CD4-positive, alpha-beta T cell treated with Interleukin-17A for 4 hours (primary cell): Measurements from ENCODE around the gene RHO.

Source experiments
- DNase-seq: peaks from one replicate; pipeline ENCODE4 v3.0.0-alpha.2; 2020; ENCODE audit warnings: mixed read lengths

RHO gene

GRCh38 chr3:129562803-129563202 lies 34.4 kb downstream of the RHO start:
- DNase-seq, result no peak

- DNase-seq, result no peak
These were observed 34.9 kb downstream of the RHO start for GRCh38 chr3:129563332-129563731.

- DNase-seq, result no peak
These were observed 35.6 kb downstream of the RHO start for GRCh38 chr3:129563850-129564535.

DNA sequence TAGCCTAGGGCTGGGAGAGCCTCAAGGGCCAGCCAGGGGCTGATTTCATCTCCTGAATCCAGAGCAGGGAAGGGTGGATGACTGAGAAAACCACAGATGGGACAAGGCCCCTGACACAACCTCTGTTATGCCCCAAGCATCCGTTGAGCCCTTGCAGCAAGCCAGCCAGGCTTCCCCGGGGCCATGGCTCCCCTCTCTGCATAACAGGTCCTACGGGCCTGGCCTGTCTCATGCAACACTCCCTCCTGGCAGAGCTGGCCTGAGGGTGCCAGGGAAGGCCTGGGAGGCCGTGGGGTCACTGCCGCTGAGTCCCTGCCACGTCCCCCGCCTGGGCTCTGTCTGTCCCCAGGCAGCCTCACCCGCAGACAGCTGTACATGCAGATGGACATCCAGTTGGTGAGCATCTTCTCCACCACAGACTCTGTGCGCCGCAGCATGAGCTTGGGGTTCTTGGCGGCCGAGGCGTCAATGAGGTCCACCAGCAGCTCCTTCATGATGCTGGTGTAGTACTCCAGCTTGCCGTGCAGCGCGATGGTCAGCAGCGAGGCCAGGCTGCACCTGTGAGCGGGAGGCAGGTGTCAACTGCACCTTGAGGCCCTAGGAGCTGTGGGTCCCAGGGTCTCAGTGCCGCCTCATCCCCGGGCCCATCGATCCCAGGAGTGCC lies 36.7 kb downstream of the RHO start:
- DNase-seq, result no peak

GRCh38 chr3:129565902-129566301 lies 37.5 kb downstream of the RHO start:
- DNase-seq, result no peak

DNA sequence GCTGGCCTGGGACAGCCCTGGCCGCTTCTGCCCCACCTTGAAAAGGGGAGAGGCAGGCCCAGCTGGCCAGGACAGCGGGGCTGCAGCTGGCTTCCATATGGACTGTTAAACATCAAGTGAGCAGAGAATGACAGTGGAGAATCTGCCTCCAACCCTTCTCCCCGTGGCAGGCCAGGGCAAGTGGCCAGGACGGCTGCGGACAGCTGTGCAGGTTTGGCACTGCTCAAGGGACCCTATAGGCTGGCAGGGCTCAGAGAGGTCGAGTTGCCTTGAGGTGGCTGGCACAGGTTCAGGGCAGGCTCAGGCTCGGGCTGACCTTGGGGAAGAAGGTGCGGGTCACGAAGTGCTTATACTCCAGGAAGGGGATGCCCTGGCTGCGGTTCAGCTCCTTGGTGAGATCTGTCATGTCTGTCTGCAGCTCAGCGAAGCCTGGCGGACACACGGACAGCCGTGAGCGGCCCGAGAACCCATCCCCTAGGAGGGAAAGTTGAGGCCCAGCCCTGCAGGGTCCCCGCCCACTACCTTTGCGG lies 38.8 kb downstream of the RHO start:
- DNase-seq, result no peak

- DNase-seq, result no peak
These were observed 39.5 kb downstream of the RHO start for GRCh38 chr3:129567939-129568338.

- no peak for DNase-seq
These were observed 41.4 kb downstream of the RHO start for GRCh38 chr3:129569856-129570255.

GRCh38 chr3:129571605-129572547 lies 43.4 kb downstream of the RHO start:
- no peak for DNase-seq

DNA sequence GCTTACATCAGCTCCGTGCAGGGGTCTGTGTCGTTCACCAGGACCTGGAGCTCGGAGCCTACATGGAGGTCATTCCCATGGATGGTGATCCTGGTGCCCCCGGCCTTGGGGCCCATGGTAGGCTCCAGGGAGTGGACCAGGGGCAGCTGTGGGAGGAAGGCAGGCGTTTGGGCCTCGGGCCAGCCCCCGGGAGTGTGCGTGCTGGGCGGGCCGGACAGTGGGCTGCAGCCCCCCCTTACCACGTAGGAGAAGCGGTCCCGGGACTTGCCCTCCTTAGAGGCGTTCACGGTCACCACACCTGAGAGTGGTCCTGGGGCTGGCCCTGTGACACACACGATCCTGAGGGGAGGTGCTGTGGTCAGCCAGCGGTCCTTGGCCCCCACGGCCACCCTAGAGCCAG lies 44.2 kb downstream of the RHO start:
- DNase-seq, result no peak

- DNase-seq, result no peak
These were observed 45.1 kb downstream of the RHO start for GRCh38 chr3:129573493-129573892.

GRCh38 chr3:129574206-129574605 lies 45.8 kb downstream of the RHO start:
- DNase-seq, result no peak

GRCh38 chr3:129575233-129575996 lies 47.0 kb downstream of the RHO start:
- DNase-seq, result no peak

GRCh38 chr3:129575997-129576384 lies 47.6 kb downstream of the RHO start:
- DNase-seq, result no peak

DNA sequence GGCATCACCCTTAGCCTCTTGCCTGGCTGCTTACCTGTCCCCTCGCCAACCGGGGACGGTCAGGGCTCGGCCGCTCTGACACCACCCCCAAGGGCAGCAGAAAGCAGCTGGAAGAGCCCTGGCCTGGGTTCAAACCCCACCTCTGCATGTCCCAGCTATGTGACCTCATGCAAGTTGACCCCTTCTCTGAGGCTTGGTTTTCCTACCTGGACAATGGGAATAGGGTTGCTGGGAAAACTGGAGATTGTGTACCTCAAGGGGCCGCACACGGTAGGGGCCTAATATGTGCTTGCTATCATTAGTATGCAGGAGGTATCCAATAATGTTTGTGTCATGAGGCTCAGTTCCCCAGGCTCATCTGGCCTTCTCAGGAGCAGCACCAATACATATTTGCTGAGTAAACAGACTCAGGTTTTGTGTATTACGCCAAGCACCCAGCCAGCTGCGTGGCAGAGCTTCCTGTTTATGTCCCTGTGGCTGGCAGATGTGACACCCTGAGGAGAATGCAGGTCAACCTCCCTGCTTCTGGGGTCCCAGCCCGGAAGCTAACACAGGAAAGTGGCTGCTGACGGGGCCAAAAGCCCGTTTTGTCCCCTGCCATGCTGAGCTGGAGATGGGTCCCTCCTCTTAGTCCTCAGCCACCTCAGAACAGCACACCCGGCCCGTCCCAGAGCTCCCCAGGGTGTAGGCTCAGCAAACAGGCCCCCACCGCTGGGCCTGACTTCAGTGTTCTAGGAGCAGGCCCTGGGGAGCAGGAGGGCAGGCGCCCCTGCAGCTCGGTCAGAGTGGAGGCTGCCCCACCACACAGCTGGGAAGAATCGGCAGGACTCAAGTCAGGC lies 48.3 kb downstream of the RHO start:
- peak; percentile 74 for DNase-seq

- no peak for DNase-seq
These were observed 48.9 kb downstream of the RHO start for GRCh38 chr3:129577366-129577765.

DNA sequence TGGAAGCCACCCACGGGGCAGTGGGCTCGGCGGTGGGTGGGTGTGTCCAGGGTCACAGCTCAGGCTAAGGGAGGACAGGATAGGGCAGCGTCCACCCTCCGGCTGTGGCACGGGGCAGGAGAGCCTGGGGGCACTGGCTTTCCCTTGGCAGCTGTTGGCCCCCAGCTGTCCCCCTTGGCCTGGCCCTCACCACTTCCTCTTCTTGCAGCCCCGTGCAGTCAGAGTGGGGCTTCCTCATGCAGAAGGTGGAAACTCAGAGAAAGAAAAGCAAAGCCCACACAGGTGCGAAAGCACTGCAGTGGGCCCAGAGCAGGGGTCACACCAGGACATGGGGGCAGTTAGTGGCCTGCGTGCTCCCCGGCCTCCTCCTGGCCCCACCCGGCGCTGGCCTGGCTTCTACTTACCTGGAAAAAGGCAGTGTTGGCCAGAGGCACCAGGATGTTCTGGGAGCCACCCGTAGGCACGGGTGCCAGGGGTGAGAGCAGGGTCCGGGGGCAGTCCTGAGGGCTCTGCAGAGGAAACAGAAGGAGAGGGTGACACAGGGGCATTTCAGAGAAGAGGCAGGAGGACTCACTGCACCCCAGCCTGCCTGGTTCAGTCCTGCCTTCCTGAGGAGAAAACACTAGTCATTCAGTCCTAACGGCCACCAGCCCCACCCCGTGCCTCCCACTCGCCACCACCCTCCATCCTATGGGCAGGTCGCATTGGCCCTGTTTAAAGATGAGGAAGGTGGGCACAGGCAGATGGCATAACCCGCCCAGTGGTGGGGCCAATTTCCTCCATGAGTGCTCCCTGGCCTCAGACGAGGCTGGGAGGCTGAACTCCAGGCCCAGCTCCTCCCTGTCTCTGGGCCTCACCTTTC lies 49.7 kb downstream of the RHO start:
- peak; percentile 18 for DNase-seq

DNA sequence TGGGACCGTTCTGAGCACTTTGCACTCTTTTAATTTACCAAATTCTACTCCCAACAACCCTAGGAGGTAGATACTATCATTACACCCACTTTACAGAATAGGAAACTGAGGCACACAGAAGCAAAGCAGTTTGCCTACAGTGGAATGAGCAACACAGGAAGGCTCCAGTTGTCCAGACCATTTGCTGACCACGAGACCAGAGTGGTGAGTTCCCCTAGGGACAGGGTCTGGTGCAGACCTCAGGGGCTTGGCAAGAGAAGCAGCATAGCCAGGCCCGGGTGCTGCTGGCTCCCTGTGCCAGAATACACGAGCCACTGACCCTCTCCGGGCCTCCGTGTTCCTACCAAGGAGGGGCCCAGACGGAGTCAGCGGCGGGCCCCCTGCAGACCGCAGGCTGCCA lies 51.6 kb downstream of the RHO start:
- DNase-seq, result no peak

DNA sequence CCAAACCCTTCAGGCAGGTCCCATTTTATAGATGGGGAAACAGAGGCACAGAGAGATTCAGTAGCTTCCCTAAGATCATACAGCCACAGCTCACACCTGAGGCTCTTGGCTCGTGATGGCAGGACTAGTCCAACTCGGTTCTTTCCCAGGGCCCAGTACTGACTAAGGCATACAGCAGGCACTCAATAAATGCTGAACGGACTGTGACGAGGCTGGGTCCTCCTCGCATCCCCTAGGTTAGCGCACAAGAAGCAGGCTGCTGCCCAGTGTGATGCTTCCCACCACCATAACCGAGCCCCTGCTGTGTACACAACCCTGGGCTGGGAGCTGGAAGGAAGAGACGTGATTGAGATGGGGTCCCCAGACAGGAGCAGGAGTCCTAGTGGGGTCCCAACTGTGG lies 53.2 kb downstream of the RHO start:
- no peak for DNase-seq

DNA sequence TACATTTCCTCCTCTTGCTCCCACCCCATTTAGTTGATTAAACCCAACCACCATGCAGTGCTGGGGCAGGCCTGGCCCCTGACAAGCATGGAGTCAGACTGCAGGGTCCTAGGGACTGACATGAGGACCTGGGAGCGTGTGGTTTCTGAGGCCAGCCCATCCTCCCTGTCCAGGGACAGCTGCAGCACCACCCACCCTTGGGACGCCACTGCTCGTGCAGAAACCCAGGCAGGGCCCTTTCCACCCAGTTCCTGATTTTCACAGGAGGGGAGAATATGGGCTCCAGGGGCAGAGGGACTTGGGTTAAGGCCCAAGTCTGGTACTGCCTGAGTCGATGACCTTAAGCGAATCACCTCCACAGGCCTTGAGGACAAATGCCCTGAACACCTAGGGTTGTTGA lies 54.4 kb downstream of the RHO start:
- DNase-seq, result no peak

DNA sequence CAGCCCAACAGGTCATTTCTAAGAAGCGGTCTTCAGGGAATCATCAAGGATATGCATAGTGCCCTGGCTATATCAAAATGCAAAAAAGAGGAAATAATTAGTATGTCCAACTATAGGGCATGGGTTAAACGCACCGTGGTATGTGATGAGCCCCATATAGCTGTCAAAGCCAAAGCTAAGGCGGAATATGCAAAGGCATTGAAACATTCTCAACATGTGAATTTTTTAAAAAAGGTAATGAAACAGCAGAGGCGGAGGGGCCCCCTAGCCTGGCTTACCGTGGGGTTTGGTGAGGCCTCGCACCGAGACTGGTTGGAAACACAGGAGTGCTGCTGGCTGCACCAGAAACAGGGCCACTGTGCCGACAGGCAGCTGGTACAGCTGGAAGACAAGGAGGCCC lies 54.9 kb downstream of the RHO start:
- no peak for DNase-seq
